GM19372 (cell line): ENCODE measurements around the gene TWSG1.
"Not testable (repeated sequence)": the region's sequence is repeated elsewhere in the genome, so short reads cannot be mapped to it uniquely, and the experiment has no call there.

ENCODE experiments used
- ATAC-seq: cut with Tn5 transposase; IDR thresholded peaks from one replicate; pipeline ENCODE4 v1.9.1; 2021; ENCODE audit warnings: mild to moderate bottlenecking, low read depth, moderate library complexity; ENCODE audit not compliant: unreplicated experiment

The TWSG1 gene

DNA sequence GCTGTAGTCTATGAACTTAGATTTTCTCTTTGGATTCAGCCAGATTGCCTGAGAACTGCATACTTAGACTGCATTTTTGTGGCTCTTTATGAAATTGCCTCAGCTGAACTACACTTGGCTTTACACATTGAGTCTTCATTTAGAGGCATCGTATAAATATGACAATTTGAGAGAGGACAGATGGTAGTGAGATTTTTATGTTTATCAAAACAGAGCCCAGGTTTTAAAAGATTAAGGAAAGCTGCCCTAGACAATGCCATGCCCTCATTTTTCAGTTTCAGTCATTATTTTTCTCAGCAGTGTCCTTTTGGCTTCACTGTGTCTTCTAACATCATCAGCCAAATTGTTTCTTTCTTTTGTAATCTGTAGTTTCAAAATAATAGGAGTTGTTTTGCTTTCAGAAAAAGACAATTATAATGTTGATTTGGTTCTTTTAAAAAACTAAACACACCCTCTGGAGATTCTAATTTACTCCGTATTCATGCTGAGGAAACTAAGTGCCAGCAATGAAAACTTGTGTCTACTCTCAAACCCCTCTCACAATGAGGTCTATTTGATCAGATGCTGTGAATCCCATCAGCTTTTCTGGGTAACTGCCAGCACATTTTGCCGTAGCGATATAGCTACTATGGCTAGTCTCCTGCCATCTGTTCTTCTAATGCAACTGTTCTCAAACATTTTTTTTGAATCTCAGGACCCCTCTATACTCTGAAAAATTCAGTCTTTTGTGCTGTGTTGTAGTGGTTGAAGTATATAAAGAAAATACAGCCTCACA lies 46.2 kb downstream of the TWSG1 start:
- ATAC-seq: no peak

DNA sequence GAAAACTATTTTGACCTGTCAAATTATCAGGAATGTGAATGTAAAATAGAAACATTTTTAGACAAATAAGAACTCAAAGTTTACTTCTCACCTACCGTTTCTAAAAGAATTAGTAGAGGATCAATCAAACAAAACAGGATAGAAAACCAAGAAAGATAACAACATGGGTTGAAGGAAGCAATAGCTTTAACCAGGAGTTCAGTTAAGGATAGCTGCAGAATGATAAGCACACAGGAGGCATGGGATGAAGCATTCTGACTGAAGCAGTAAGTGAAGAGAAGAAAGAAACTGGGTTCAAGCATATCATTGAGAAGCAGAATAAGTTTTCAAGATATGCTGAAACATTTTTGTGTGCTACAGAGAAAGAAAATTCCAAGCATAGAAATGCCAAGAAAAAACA lies 52.3 kb downstream of the TWSG1 start:
- ATAC-seq: no peak

DNA sequence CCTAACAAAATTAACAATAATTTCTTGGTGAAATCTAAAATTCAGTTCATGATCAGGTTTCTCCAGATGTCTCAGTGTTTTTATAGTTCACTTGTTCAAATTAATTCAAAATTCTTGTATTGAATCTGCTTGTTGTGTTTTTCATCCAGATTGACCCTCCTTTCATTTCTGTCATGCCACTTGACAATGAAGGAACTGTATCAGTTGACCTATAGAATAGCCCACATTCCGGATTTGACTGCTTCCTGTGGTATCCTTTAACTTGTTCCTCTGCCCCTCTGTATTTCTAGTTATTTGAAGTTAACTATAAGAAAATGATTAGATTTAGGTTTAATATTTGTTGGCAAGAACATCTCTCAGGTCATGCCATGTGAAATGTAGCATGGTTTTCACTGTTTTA lies 53.3 kb downstream of the TWSG1 start:
- ATAC-seq: no peak

DNA sequence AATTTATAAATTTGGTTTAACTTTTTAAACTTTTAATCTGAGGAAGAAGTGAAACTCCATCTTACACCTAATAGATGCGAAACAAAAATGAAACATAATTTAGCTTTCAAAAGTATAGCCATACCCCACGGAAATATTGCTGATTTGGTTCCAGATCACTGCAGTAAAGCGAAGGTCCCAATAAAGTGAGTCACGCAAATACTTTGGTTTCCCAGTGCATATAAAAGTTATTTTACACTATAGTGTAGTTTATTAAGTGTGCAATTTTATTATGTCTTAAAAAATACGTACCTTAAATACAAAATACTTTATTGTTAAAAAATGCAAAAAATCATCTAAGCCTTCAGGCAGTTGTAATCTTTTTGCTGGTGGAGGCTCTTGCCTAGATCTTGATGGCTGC lies 55.1 kb downstream of the TWSG1 start:
- no peak for ATAC-seq

DNA sequence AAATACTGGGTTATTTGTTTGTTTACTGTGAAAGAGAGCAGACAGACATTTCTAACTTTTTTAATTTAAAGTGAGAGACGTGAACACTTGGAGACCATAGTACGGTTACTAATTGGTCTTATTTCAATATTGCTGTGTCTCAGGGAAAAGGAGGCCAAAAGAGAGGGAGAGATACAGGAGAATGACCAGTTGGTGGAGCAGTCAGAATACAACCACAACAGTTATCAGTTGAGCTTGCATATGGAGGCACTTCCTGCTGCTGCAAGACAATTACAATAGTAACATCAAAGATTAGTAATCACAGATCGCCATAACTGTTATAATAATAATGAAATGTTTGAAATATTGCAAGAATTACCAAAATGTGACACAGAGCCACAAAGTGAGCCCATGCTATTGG lies 58.2 kb downstream of the TWSG1 start:
- no peak for ATAC-seq

DNA sequence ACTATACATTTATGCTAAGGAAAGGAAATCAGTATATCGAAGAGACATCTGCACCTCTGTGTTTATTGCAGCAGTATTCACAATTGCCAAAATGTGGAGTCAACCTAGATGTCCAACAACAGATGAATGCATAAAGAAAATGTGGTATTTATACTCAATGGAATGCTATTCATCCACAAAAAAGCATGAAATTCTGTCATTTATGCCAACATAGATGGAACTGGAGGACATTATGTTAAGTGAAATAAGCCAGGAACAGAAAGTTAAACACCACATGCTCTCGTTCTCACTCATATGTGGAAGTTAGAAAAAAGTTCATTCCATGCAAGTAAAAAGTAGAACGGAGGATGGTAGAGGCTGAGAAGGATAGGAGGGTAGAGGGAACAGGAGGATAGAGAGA lies 59.5 kb downstream of the TWSG1 start:
- ATAC-seq: no peak

DNA sequence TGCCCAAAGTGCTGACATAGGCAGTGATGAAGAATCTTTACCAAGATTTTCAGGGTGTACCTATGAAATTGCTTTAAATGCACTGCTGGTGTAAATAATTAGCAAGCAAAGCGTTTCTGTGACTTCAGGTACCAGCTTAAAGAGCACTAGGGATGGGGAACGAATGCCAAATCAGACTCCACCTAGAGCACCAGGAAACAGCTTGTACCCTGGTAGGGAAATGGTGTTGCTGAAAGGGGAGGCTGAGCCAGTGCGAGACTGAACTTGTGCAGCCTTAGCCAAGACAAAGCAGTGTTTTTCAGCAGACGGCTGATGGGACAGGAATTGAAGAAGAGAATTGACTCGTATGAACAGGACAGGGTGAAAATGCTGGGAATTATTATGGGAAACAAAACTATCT lies 65.6 kb downstream of the TWSG1 start:
- ATAC-seq: no peak

DNA sequence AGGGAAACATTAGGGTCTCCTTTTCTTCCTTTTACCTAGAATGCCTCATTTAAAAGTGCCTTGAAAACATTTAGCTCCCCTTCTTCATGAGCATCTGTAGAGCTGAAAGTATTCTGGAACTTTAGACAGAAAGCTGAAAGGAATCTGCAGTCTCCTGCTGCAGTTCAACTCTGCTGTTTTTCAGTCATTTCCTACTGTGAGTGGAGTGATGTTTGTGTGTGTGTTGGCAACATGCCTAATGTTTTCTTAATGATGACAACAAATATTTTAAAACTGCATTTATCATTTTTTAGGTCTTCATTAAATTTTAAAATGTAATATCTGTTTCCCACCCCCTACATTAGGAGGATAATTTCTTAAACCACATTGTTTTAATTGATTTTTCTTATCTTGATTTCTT lies 66.6 kb downstream of the TWSG1 start:
- ATAC-seq: no peak

DNA sequence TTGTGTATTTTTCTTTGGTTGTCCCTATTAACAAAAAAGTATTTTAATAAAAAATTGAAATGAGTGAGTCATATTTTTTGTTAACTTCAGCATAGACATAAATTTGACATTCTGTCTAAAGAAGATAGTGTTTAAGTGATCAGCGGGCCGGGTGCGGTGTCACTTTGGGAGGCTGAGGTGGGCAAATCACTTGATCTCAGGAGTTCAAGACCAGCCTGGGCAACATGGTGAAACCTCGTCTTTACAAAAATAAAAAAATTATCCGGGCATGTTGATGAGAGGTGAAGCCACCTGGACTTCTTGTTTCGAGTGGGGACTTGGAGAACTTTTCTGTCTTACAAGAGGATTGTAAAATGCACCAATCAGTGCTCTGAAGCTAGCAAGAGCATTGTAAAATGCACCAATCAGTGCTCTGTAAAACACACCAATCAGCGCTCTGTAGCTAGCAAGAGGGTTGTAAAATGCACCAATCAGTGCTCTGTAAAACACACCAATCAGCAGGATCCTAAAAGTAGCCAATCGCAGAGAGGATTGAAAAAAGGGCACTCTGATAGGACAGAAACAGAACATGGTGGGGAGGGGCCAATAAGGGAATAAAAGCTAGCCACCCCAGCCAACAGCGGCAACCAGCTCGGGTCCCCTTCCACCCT lies 67.9 kb downstream of the TWSG1 start:
- ATAC-seq: not testable (repeated sequence)

DNA sequence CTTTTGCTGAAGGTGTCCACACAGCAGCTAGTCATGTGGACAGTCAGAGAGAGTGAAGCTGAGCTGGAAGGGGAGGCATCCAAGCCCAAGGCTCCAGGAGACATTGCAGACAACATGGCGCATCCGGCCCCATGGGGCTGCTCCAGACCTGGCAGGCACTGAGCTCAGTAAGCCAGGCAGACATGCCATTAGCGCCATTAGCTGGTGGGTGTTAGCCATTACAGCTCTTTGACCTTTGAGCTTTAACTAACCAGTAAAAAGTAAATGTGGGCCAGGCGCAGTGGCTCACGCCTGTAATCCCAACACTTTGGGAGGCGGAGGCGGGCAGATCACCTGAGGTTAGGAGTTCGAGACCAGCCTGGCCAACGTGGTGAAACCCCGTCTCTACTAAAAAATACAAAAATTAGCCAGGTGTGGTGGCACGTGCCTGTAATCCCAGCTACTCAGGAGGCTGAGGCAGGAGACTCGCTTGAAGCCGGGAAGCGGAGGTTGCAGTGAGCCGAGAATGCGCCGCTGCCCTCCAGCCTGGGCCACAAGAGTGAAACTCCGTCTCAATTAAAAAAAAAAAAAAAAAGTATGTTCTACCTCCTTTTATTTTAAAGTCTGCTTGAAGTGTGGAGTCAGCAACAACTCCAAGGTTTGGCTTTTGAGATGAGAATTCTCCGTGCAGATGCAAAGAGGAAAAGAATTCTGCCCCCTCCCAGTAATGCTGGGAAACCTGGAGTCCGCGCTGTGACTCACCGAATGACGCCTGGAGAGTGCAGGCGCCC lies 69.4 kb downstream of the TWSG1 start:
- no peak for ATAC-seq

DNA sequence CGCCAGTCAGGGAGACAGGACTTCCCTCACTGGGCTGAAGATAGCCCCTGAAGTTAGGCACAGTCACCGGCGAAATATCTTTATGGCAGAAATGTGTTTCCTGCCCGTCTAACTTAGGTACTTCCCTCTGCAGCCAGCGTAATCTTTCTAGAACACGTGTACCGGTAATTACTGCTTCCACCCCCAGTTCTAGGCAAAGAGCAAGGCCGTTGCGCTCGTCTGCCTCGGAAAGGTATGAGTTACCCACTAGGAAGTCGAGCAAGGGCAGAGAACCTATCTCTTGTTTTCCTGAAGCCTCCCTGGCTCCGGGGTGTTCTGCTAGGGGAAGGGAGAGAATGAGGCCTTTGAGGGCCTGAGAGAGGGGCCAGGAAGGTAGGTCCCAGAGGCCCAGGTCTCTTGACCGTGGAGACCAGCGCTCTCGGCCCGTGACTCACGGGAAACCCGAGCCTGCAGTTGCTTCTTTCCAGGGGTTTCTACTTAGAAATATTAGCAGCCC lies 70.0 kb downstream of the TWSG1 start:
- ATAC-seq: no peak

DNA sequence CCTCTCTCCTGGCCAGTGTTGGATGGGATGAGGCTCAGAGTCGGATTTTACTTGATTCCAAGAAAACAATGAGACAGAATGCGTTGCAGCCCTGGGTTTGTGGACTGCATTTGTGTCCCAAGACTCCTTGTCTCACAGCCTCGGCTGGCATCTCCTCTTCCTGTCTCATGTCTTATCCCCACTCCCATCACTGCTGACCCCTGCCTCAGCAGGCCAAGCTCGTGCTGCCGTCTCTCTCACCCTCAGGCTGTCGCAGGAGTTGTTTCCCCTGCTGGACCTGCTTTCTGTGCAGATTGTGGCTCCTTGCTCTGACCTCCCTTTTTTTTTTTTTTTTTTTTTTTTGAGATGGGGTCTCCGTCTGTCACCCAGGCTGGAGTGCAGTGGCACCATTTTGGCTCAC lies 70.6 kb downstream of the TWSG1 start:
- ATAC-seq: no peak

DNA sequence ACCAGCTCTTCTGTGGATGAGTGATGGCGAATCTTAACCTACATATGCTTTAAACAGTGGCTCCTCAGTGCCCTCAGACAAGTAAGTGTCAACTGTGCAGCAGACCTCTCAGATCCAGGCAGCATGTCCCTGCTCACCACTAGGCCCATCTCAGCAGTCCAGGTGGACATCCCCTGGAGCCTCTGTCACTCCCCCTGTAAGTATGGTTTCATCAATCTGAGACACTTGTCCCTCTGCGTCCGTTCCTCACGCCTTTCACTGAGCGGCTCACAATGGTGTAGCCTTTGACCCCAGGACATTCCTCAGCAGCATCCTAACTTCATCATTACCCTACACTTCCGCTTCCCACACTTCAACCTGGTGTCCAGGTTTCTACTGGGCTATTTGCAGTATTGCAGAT lies 71.4 kb downstream of the TWSG1 start:
- ATAC-seq: no peak

DNA sequence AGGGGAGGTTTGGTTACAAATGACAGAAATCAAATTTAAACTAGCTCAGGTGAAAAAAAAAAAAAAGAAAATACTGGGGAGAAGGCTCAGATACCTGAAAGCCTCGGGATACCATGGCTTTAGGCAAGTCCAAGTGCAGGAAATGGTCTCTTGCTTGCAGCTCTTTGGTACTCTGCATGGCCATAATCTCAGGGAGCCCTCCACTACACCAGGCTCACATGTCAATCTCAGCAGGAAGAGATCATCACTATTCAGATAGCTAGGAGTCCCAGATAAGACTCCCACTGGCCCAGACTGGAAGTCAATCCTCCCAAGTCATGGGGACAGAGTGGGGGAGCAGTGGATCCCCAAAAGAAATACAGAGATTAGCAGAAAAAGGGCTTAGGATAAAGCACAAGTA lies 75.9 kb downstream of the TWSG1 start:
- no peak for ATAC-seq

DNA sequence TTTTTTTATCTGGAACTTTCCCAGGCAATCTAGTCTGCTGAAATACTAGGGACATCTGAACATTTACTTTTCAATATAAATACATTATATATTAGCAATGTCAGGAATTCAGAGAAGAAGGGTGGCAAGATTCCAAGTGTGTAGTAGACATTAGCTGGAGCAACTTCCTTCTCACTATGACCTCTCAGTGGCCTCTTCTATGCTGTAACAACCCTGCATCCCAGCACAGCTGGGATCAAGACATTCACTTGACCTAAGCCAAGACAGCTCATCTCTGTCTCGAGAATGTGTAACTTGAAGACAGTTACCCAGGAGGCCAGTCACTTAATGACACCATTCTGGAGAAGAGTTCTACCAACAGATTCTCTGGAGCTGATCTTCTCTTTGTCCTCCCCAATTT lies 79.0 kb downstream of the TWSG1 start:
- ATAC-seq: no peak

DNA sequence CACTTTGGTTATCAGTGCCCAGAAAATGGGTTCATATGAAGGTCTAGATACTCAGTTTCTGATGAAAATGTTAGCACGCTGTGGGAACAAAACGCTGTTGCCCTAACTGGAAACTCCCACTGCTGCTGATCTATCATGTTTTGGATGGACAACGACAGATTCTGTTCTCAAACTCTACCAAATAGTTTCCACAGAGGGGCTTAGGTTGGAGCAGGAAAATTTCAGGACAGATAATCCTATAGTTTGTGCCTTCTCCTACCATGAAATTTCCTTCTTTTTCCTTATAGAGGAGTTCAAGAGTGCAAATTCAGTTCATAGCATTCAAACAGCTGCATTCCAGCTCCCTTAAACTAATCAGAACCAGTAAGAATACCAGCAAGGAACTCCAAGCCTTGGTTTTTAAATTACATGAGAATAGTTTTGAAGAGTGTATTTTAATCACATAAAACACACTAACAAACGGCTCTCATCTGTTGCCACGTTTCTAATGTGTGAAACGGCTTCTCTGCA lies 82.0 kb downstream of the TWSG1 start:
- ATAC-seq: no peak

DNA sequence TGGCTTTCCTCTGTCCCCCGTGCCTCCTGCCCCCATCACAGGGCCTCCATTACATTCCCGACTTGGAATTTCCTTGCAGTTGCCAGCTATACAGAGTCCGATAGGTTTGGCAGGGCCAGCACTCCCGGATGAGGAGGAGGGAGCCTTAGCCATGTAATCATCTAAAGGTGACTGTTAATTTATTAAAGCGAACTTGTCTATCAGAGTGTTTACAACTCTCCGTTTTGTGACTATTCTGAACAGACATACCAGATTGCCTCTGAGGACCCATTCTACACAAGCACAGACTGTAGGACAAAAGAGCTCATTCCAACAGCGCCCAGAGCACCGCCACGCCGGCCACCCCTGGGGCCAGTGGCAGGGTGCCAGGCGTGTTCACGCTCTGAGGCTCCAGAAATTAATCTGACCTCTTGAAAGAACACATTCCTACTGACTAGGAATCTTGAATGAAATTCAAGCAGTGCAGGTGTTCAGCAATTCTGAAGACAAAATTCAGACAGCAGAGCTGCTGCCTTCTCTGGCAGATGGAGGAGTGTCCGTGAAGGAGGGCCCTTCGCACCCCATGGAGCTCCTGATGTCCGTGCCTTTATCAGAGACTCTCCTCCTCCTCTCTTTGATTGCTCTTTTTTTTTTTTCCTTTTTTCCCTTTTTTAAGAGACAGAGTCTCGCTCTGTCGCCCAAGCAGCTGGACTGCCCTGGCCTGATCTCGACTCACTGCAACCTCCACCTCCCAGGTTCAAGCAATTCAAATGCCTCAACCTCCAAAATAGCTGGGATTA lies 82.7 kb downstream of the TWSG1 start:
- no peak for ATAC-seq

DNA sequence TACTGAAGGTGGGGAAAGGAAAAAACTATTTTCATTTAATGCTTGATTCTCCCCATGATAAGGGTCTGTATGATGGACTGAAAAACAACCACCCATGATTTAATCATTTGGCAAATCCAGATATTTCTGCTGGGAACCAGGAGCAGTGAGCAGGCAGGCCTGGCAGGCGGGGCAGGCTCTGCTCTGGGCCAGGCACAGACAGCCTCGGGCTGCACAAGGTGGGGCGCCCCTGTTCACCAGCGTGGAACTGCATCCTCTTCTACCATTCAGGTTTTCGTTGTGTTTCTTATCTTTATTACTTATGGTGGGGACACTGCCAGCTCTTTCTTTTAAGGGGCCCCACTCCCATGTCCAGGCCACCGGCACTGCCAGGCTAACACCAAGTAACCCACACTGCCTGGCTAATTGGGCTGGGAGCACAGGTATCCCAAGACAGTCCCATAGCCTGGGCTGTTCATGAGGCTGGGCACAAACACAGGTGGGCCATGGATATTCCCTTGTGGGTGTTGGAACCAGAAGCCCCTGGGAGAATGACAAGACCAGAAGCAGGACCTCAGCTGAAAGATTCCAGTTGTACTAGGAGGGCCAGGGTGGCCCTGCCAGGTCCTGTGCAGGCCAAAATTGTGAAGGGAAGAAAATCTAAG lies 83.6 kb downstream of the TWSG1 start:
- no peak for ATAC-seq

DNA sequence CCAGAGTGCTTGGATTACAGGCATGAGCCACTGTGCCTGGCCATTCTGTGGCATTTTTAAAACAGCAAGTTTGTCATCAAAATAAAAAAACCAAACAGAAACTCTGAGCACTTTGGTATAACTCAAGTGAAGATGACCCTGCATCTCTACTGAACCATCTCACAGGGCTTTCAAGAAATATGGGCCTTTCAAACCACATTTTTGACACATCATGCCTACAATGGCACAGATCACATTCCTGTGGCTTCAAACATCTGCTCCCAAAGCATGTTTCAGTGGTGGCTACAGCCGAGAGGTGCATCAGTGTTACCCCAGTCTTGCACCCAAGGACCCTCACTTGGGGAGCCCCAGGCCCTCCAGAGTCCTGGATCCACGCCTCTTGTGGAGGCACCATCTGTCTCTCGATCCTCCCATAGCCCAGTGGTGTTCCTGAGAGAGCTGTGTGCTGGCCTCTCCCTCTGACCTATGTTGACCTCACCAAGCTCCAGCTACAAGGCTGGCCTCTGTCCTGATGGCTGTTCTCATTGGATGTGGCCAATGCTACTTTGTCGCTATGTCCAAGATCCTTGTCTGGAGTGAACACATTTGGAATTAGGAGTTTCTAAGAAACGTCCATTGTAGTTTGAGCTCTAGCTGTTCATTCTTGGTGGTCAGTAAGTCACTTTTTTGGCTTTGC lies 85.5 kb downstream of the TWSG1 start:
- no peak for ATAC-seq
